Smooth muscle cell (in vitro differentiated cells): Measurements from ENCODE around the gene GFRA4. TPM values are rescaled to one million over a fixed set of nuclear protein-coding genes. Genes with fewer than 3 reads are reported as not detected.

ENCODE experiments used
- DNase-seq: peaks from one replicate; lab custom pipeline; 2025; ENCODE audit not compliant: unreplicated experiment; lab: John Stamatoyannopoulos, UW
- H2AFZ ChIP-seq: fragments of 200-600 bp; sonication (generic); 2 replicates; pipeline ENCODE4 v1.6.0; 2016; ENCODE audit warnings: antibody characterized with exemption, low read depth, mild to moderate bottlenecking
- H3F3A ChIP-seq: fragments of 200-600 bp; sonication (generic); 2 replicates; pipeline ENCODE4 v1.6.0; 2017; ENCODE audit warnings: antibody characterized with exemption, low read depth
- H3K27ac ChIP-seq: fragments of 200-600 bp; sonication (generic); 2 replicates; pipeline ENCODE4 v1.5.1; 2016; ENCODE audit warnings: low read depth, mild to moderate bottlenecking
- H3K27me3 ChIP-seq: fragments of 200-600 bp; sonication (generic); 2 replicates; pipeline ENCODE4 v1.6.1; 2016; ENCODE audit warnings: low read depth, mild to moderate bottlenecking
- H3K36me3 ChIP-seq: fragments of 200-600 bp; sonication (generic); 2 replicates; pipeline ENCODE4 v1.5.1; 2016; ENCODE audit warnings: low read depth
- H3K4me1 ChIP-seq: fragments of 200-600 bp; sonication (generic); 2 replicates; pipeline ENCODE4 v1.5.1; 2016; ENCODE audit warnings: low read depth
- H3K4me2 ChIP-seq: fragments of 200-600 bp; sonication (generic); 2 replicates; pipeline ENCODE4 v1.6.0; 2016; ENCODE audit warnings: mild to moderate bottlenecking
- H3K4me3 ChIP-seq: fragments of 200-600 bp; sonication (generic); 2 replicates; pipeline ENCODE4 v1.5.1; 2016; ENCODE audit warnings: mild to moderate bottlenecking
- H3K79me2 ChIP-seq: fragments of 200-600 bp; sonication (generic); 2 replicates; pipeline ENCODE4 v1.6.0; 2016; ENCODE audit warnings: low read depth, mild to moderate bottlenecking
- H3K9ac ChIP-seq: fragments of 200-600 bp; sonication (generic); 2 replicates; pipeline ENCODE4 v1.6.0; 2016; ENCODE audit warnings: low read depth
- H3K9me3 ChIP-seq: fragments of 200-600 bp; sonication (generic); replicated peaks from 2 replicates; pipeline ENCODE4 v1.5.1; 2016; ENCODE audit warnings: low read depth
- H4K20me1 ChIP-seq: fragments of 200-600 bp; sonication (generic); 2 replicates; pipeline ENCODE4 v1.6.0; 2016; ENCODE audit warnings: low read depth
- CTCF ChIP-seq: fragments of 200-600 bp; sonication (generic); IDR thresholded peaks from 2 replicates; pipeline ENCODE4 v1.5.1; 2017; ENCODE audit warnings: borderline replicate concordance, mild to moderate bottlenecking, antibody characterized with exemption; ENCODE audit not compliant: insufficient read depth, poor library complexity, severe bottlenecking
- WGBS: methylation state at CpG from one replicate; pipeline ENCODE4 v1.1.7; 2016; ENCODE audit warnings: low lambda C conversion rate; 5-methylcytosine and 5-hydroxymethylcytosine counted together
- polyA plus RNA-seq: library from polyadenylated mRNA; unstranded; fragments of >200 nt; fragmentation: Nextera tagmentation; extraction: Ambion mirVana; gene quantifications from 2 replicates; pipeline ENCODE4 v1.2.1, GENCODE V29; 2016
- total RNA-seq: library from RNA; depleted of rRNA; stranded (reverse); fragments of >200 nt; gene quantifications from 2 replicates; pipeline ENCODE4 v1.2.3, GENCODE V29; 2014

Gene GFRA4
- total and polyA plus RNA-seq, 2 experiments from 2014 or later: not detected

- Histone ChIP-seq H3K4me3 (no peak overlapping the region), H3K27me3 (no peaks in the 10 kb centered on the region), H3K36me3 (no peaks in the 10 kb centered on the region), H3K4me2 (no peak overlapping the region), H3K79me2 (no peaks in the 10 kb centered on the region), H4K20me1 (no peaks in the 10 kb centered on the region), H3K4me1 (no peaks in the 10 kb centered on the region), H3K9me3 (no peaks in the 10 kb centered on the region), H2AFZ (no peak overlapping the region), H3F3A (no peaks in the 10 kb centered on the region), H3K27ac (no peak overlapping the region), H3K9ac (no peak overlapping the region)
- 90% methylated on average over 5 of the region's 5 CpGs for WGBS
- TF ChIP-seq CTCF: no peak
- no peak for DNase-seq
Measured at GRCh38 chr20:3704087-3704486, 40.9 kb upstream of the GFRA4 start.

GRCh38 chr20:3702611-3703391, 39.6 kb upstream of the GFRA4 start:
- WGBS: 95% methylated on average over 11 of the region's 11 CpGs
- H3K4me3 ChIP-seq: no peak overlapping the region
- no peak overlapping the region for H2AFZ ChIP-seq
- H3K79me2 ChIP-seq: no peaks in the 10 kb centered on the region
- H3F3A ChIP-seq: no peaks in the 10 kb centered on the region
- no peak for TF ChIP-seq CTCF
- H3K9ac ChIP-seq: no peak overlapping the region
- no peaks in the 10 kb centered on the region for H3K27me3 ChIP-seq
- DNase-seq: no peak
- no peaks in the 10 kb centered on the region for H3K4me1 ChIP-seq
- H3K27ac ChIP-seq: no peak overlapping the region
- no peaks in the 10 kb centered on the region for H3K36me3 ChIP-seq
- no peaks in the 10 kb centered on the region for H4K20me1 ChIP-seq
- H3K4me2 ChIP-seq: no peak overlapping the region
- no peaks in the 10 kb centered on the region for H3K9me3 ChIP-seq

GRCh38 chr20:3701061-3701998, 38.1 kb upstream of the GFRA4 start:
- WGBS: 79% methylated on average over 13 of the region's 13 CpGs
- H3K27ac ChIP-seq: no peak overlapping the region
- TF ChIP-seq CTCF: no peak

More at GRCh38 chr20:3701061-3701998, 38.1 kb upstream of the GFRA4 start:
- no peaks in the 10 kb centered on the region for H3F3A ChIP-seq
- H3K36me3 ChIP-seq: no peaks in the 10 kb centered on the region
- no peak overlapping the region for H3K9ac ChIP-seq
- no peaks in the 10 kb centered on the region for H3K9me3 ChIP-seq
- H3K27me3 ChIP-seq: no peaks in the 10 kb centered on the region
- H3K4me1 ChIP-seq: no peaks in the 10 kb centered on the region
- H4K20me1 ChIP-seq: no peaks in the 10 kb centered on the region
- no peak overlapping the region for H3K4me3 ChIP-seq
- no peaks in the 10 kb centered on the region for H3K79me2 ChIP-seq
- no peak overlapping the region for H2AFZ ChIP-seq
- DNase-seq: no peak
- H3K4me2 ChIP-seq: no peak overlapping the region
